ENCODE measurements around the gene THUMPD2. TPM values are rescaled to one million over a fixed set of nuclear protein-coding genes. Genes with fewer than 3 reads are reported as not detected.
A peak's percentile ranks its signal among the peaks of the same experiment; 100 is the strongest.

Gene THUMPD2
- total RNA-seq, 1 donor from 2014 or later = 11.5 TPM

- H3K36me3 ChIP-seq (ENCODE audit: control insufficient read depth, insufficient read depth, low read length) = peaks cover 2% of the 10 kb centered on the region
- no peak for TF ChIP-seq CTCF (IDR thresholded peaks at IDR 0.05; ENCODE audit: insufficient read depth, low read length, poor library complexity, severe bottlenecking)
- H3K27me3 ChIP-seq (ENCODE audit: control insufficient read depth, insufficient read depth, low read length) = no peaks in the 10 kb centered on the region
- DNase-seq (ENCODE audit: low read depth) = no peak
- no peak overlapping the region for H3K4me3 ChIP-seq (ENCODE audit: low read depth, low read length)
Measured at GRCh38 chr2:39734445-39734844, 44.6 kb downstream of the THUMPD2 start.

GRCh38 chr2:39733070-39733674 lies 45.9 kb downstream of the THUMPD2 start:
- no peak for TF ChIP-seq CTCF (IDR thresholded peaks at IDR 0.05; ENCODE audit: insufficient read depth, low read length, poor library complexity, severe bottlenecking)
- no peak for DNase-seq (ENCODE audit: low read depth)
- Histone ChIP-seq H3K27me3 (ENCODE audit: control insufficient read depth, insufficient read depth, low read length) (no peaks in the 10 kb centered on the region), H3K4me3 (ENCODE audit: low read depth, low read length) (no peak overlapping the region), H3K36me3 (ENCODE audit: control insufficient read depth, insufficient read depth, low read length) (peaks cover 2% of the 10 kb centered on the region)

- no peak overlapping the region for H3K4me3 ChIP-seq (ENCODE audit: low read depth, low read length)
- peaks cover 2% of the 10 kb centered on the region for H3K36me3 ChIP-seq (ENCODE audit: control insufficient read depth, insufficient read depth, low read length)
- H3K27me3 ChIP-seq (ENCODE audit: control insufficient read depth, insufficient read depth, low read length) = no peaks in the 10 kb centered on the region
- no peak for DNase-seq (ENCODE audit: low read depth)
- no peak for TF ChIP-seq CTCF (IDR thresholded peaks at IDR 0.05; ENCODE audit: insufficient read depth, low read length, poor library complexity, severe bottlenecking)
Measured at GRCh38 chr2:39732482-39732881, 46.6 kb downstream of the THUMPD2 start.

- TF ChIP-seq CTCF (IDR thresholded peaks at IDR 0.05; ENCODE audit: insufficient read depth, low read length, poor library complexity, severe bottlenecking) = no peak
- Histone ChIP-seq H3K27me3 (ENCODE audit: control insufficient read depth, insufficient read depth, low read length) (no peaks in the 10 kb centered on the region), H3K36me3 (ENCODE audit: control insufficient read depth, insufficient read depth, low read length) (peaks cover 2% of the 10 kb centered on the region), H3K4me3 (ENCODE audit: low read depth, low read length) (no peak overlapping the region)
- DNase-seq (ENCODE audit: low read depth) = no peak
Measured at GRCh38 chr2:39731546-39731945, 47.5 kb downstream of the THUMPD2 start.

- peaks cover 2% of the 10 kb centered on the region for H3K36me3 ChIP-seq (ENCODE audit: control insufficient read depth, insufficient read depth, low read length)
- TF ChIP-seq CTCF (IDR thresholded peaks at IDR 0.05; ENCODE audit: insufficient read depth, low read length, poor library complexity, severe bottlenecking) = peak; percentile 47
- no peak overlapping the region for H3K4me3 ChIP-seq (ENCODE audit: low read depth, low read length)
- no peaks in the 10 kb centered on the region for H3K27me3 ChIP-seq (ENCODE audit: control insufficient read depth, insufficient read depth, low read length)
- DNase-seq (ENCODE audit: low read depth) = no peak
Measured at GRCh38 chr2:39730685-39731302, 48.3 kb downstream of the THUMPD2 start.

GRCh38 chr2:39730276-39730675 lies 48.8 kb downstream of the THUMPD2 start:
- no peak for TF ChIP-seq CTCF (IDR thresholded peaks at IDR 0.05; ENCODE audit: insufficient read depth, low read length, poor library complexity, severe bottlenecking)

More at GRCh38 chr2:39730276-39730675, 48.8 kb downstream of the THUMPD2 start:
- H3K36me3 ChIP-seq (ENCODE audit: control insufficient read depth, insufficient read depth, low read length) = peaks cover 2% of the 10 kb centered on the region
- no peak for DNase-seq (ENCODE audit: low read depth)
- no peak overlapping the region for H3K4me3 ChIP-seq (ENCODE audit: low read depth, low read length)
- no peaks in the 10 kb centered on the region for H3K27me3 ChIP-seq (ENCODE audit: control insufficient read depth, insufficient read depth, low read length)

All from kidney epithelial cell (primary cell).